Stimulated activated naive CD8-positive, alpha-beta T cell treated with anti-CD3 and anti-CD28 coated beads, Interleukin-15, Interleukin-2, amounts not matched to agents 100 ng/mL and 50 ng/mL, for 24 hours (primary cell): Measurements from ENCODE around the gene SPTBN5.

Source experiments
- H3K27ac Mint-ChIP-seq: one replicate; pipeline ENCODE4 v1.8.0; 2021; ENCODE audit warnings: mild to moderate bottlenecking, mixed read lengths
- H3K27me3 Mint-ChIP-seq: one replicate; pipeline ENCODE4 v1.8.0; 2021; ENCODE audit warnings: mixed read lengths
- H3K36me3 Mint-ChIP-seq: one replicate; pipeline ENCODE4 v1.8.0; 2021; ENCODE audit warnings: low read depth, mixed read lengths
- H3K4me1 Mint-ChIP-seq: one replicate; pipeline ENCODE4 v1.8.0; 2021; ENCODE audit warnings: low read depth, mixed read lengths
- H3K4me3 Mint-ChIP-seq: one replicate; pipeline ENCODE4 v1.8.0; 2021; ENCODE audit warnings: mild to moderate bottlenecking, mixed read lengths
- H3K9me3 Mint-ChIP-seq: one replicate; pipeline ENCODE4 v1.8.0; 2021; ENCODE audit warnings: mixed read lengths

Gene SPTBN5

DNA sequence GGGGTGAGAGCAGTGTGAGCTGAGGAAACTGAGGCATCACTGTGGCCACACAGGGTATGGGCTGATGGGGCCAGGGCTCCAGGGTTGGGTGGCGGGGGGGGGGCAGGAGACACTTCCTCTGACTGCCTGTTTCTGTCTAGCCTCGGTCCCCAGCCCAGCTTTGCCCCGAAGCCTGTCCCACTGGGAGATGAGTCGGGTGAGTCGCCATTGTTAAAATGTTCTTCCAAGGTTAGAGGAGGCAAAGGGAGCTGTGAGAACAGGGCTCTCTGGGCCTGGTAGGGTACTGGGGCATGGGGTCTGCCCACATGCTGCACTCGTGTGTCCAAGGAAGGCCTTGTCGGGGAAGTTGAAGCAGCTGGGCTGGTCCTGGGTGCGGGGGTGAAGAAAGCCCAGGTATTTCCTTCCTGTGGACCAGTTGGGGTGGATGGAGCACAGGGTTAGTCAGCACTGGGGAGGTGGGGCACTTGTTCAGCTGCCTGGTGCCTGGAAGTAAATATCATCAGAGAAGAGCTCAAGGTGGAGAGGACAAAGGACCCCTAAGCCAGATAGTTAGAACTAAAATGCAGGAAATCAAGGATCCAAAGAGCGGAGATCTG lies 74.3 kb downstream of the SPTBN5 start:
- Mint-ChIP-seq H3K27me3 (no peaks in the 10 kb centered on the region), H3K27ac (no peak overlapping the region), H3K4me3 (no peak overlapping the region), H3K36me3 (peaks cover 33% of the 10 kb centered on the region), H3K4me1 (no peaks in the 10 kb centered on the region), H3K9me3 (no peaks in the 10 kb centered on the region)

DNA sequence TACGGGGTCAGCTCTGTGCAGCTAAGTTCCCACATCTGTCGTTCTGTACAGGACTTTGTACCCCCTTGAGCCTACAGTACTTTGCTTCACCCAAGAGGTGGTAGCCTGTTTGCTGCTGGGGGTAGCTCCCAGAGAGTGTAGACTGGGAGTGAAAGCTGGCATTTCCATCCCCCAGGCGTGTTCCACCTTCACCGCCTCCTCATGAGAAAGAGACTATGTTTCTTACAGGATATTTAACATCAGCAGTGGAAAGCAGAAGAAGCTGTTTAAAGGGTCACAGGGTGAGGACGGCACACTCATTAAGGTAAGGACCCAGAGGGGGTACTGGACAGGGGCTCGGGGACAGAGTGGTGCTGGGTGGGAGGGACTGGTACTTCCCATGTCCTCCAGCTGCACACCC lies 76.1 kb downstream of the SPTBN5 start:
- peaks cover 35% of the 10 kb centered on the region for H3K36me3 Mint-ChIP-seq
- no peaks in the 10 kb centered on the region for H3K9me3 Mint-ChIP-seq
- H3K4me1 Mint-ChIP-seq: no peaks in the 10 kb centered on the region
- H3K27me3 Mint-ChIP-seq: no peaks in the 10 kb centered on the region
- no peak overlapping the region for H3K4me3 Mint-ChIP-seq
- no peak overlapping the region for H3K27ac Mint-ChIP-seq

DNA sequence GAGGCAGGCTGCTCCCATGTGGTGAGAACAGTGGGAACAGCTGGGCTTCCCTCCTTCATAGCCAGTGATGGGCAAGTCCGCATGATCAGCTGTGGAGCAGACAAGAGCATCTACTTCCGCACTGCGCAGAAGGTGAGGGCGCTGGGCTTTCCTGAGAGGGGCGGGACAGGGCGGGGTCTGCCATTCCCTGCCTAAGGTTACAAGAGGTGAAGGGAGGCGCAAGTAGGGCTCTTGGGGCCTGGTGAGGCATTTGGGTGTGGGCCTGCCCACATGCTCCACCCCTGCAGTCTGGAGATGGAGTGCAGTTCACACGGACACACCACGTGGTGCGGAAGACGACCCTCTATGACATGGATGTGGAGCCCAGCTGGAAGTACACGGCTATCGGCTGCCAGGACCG lies 76.5 kb downstream of the SPTBN5 start:
- H3K27ac Mint-ChIP-seq: no peak overlapping the region
- H3K36me3 Mint-ChIP-seq: peaks cover 35% of the 10 kb centered on the region
- no peaks in the 10 kb centered on the region for H3K4me1 Mint-ChIP-seq
- H3K4me3 Mint-ChIP-seq: no peak overlapping the region
- no peaks in the 10 kb centered on the region for H3K27me3 Mint-ChIP-seq
- H3K9me3 Mint-ChIP-seq: no peaks in the 10 kb centered on the region

DNA sequence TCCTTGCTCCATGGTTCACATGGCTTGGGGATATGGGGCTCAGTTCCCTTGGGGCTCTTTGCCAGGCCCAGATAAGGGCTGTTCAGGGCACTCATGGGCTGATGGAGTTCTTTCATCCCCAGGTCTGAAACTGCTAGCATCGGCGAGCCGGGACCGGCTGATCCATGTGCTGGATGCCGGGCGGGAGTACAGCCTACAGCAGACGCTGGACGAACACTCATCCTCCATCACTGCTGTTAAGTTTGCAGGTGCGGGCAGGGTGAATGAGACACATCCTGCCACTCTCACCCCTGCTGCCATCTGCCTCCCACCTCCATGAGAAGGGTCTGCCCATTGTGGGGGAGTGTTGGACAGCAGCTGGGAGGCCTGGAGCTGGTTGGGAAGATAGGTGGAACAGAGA lies 77.1 kb downstream of the SPTBN5 start:
- Mint-ChIP-seq H3K9me3 (no peaks in the 10 kb centered on the region), H3K27me3 (no peaks in the 10 kb centered on the region), H3K4me3 (no peak overlapping the region), H3K36me3 (peaks cover 35% of the 10 kb centered on the region), H3K4me1 (no peaks in the 10 kb centered on the region), H3K27ac (no peak overlapping the region)

DNA sequence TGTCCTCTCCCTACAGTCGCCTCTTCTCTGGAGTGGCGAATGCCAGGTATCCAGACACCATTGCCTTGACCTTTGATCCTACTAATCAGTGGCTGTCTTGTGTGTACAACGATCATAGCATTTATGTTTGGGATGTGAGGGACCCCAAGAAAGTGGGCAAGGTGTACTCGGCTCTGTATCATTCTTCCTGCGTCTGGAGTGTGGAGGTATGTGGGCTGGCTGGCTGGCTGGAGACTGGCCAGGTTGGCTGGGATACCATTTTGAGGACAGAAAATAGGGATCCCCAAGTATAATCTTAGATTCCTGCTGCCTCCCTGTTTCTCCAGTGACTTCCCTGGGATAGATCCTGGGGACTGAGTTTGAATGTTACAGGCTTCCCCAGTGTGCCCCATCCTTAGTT lies 79.3 kb downstream of the SPTBN5 start:
- Mint-ChIP-seq H3K27ac (no peak overlapping the region), H3K36me3 (peaks cover 30% of the 10 kb centered on the region), H3K4me1 (no peaks in the 10 kb centered on the region), H3K27me3 (no peaks in the 10 kb centered on the region), H3K4me3 (no peak overlapping the region), H3K9me3 (no peaks in the 10 kb centered on the region)

DNA sequence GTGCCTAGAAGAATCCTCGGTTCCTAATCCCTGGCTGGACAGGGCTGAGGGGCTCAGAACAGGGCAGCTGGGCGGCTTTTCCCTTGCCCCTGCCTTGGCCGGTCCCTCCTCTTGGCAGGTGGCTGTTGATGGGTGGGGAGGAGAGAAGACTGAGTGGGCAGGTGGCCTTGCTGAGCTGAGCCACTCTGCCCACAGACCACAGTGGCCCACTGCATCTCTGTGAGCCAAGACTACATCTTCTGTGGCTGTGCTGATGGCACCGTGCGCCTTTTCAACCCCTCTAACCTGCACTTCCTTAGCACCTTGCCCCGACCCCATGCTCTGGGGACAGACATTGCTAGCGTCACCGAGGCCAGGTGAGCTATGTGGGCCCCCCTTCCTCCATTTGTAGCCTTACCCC lies 80.4 kb downstream of the SPTBN5 start:
- Mint-ChIP-seq H3K4me3 (no peak overlapping the region), H3K9me3 (no peaks in the 10 kb centered on the region), H3K36me3 (peaks cover 23% of the 10 kb centered on the region), H3K27ac (no peak overlapping the region), H3K27me3 (no peaks in the 10 kb centered on the region), H3K4me1 (peaks cover 4% of the 10 kb centered on the region)

DNA sequence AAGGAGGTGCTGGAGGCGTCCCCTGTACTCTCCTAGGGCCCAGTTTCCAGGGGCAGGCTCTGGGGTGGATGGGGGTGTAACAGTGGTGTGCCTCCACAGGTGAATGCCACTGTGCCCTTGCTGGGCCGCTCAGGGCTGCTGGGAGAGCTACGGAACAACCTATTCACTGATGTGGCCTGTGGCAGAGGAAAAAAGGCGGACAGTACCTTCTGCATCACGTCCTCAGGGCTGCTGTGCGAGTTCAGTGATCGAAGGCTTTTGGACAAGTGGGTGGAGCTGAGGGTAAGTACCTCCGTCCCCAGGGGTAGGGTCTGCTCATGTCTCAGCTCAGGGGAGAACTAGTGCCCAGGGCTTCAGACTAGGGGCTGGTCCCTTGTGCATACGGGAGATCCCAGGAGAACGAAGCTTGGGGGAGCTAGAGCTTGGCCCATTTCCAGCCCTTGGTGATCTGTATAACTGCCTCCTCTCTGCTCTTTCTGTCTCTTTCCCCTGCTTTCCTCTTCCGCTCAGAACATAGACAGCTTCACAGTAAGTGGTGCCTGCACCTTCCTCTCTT lies 81.0 kb downstream of the SPTBN5 start:
- Mint-ChIP-seq H3K27me3 (no peaks in the 10 kb centered on the region), H3K4me1 (peaks cover 4% of the 10 kb centered on the region), H3K9me3 (no peaks in the 10 kb centered on the region), H3K27ac (no peak overlapping the region), H3K4me3 (no peak overlapping the region), H3K36me3 (peaks cover 18% of the 10 kb centered on the region)

DNA sequence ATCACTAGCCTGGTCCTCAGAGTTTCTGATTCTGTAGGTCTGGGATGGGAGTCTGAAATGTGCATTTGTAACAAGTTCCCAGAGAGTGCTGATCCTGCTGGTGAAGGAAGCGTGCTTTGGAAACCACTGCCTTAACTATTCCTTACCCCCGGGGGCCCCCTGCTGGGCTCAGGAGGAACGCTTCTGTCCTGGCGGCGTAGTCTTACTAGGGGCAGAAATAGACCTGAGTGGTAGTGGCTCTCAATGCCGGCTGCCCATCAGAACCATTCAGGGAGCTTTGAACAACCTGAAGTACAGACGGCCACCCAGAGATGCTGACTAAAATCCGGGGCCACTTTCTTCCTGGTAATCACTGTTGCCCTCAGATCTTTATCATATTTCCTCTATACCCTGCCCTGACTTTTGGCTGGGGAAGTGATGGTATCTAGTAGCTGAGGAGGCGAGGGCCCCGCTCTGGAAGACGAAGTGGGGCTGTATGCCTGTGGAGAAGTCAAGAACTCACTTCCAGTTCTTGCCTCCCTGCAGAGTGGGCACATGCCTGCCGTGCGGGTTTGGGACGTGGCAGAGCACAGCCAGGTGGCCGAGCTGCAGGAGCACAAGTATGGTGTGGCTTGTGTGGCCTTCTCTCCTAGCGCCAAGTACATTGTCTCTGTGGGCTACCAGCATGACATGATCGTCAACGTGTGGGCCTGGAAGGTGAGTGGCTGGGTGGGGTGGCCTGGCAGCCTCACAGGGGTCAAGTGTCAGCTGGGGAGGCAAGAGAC lies 82.2 kb downstream of the SPTBN5 start:
- Mint-ChIP-seq H3K4me1 (peaks cover 4% of the 10 kb centered on the region), H3K36me3 (peaks cover 15% of the 10 kb centered on the region), H3K4me3 (no peak overlapping the region), H3K27ac (no peak overlapping the region), H3K9me3 (no peaks in the 10 kb centered on the region), H3K27me3 (no peaks in the 10 kb centered on the region)

DNA sequence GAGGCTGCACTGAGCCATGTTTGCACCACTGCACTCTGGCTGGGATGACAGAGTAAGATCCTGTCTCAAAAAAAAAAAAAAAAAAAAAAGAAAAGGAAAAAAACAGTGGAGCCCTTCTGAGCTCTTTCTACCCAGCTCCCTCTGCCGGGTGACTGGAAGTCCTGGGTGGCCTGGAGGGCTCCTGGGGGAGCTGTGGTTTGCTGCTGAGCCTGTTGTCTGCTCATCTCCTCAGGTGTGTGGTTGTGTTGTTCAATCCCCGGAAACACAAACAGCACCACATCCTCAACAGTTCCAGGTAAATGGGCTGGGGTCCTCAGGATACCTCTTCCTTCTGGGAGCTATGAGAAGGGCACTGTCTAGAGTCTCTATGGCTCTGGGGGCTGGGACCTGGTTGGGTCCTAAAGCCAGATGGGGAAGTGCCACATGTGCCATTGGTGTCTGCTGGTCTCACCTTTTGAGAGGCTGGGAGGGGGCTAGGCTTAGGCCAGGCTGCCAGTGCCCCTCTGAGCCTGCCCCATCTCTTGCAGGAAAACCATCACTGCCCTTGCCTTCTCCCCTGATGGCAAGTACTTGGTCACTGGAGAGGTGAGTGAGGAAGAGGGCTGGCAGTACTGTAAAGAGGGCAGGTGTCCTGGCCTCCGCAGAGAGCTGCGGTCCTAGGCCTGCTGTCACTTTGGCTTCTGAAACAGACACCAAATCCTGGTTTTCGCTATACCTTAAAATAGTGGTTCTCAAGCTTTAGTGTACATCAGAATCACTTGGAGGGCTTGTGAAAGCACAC lies 83.0 kb downstream of the SPTBN5 start:
- no peaks in the 10 kb centered on the region for H3K27me3 Mint-ChIP-seq
- peaks cover 13% of the 10 kb centered on the region for H3K36me3 Mint-ChIP-seq
- no peak overlapping the region for H3K4me3 Mint-ChIP-seq
- no peak overlapping the region for H3K27ac Mint-ChIP-seq
- H3K9me3 Mint-ChIP-seq: no peaks in the 10 kb centered on the region
- peaks cover 4% of the 10 kb centered on the region for H3K4me1 Mint-ChIP-seq

DNA sequence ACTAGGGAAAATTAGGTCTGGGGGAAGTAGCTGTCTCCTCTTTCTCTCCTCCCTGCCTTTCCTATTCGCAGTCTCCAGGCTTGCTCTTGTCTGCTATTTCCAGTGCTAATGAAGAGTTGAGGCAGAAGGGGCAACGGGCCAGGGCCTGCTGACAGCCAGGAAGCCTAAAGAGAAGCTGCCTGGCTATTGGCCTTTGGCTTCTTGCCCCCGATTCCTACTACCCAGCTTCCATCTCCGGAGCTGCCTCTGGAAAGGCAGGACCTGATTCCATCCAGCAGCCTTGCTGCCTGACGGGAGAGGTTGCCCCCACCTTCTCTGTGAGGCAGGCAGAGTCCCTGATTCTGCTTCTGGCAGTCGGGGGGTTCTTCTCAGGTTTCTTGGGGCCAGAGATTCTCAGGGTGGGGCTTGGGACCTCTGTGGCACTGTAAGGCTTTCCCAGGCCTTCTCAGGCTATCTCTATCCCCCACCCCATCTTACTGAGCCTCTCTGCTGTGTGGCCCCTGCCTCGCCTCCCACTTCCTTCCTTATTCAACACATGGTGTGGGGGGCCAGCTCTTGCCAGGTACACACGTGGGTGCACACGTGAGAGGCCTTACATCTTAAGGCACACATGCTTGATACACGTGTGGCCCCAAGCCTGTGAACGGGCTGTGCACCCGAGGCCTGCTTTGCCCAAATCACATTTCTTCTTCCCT lies 84.2 kb downstream of the SPTBN5 start:
- peaks cover 8% of the 10 kb centered on the region for H3K4me1 Mint-ChIP-seq
- H3K4me3 Mint-ChIP-seq: no peak overlapping the region
- no peaks in the 10 kb centered on the region for H3K27me3 Mint-ChIP-seq
- H3K36me3 Mint-ChIP-seq: peaks cover 9% of the 10 kb centered on the region
- no peaks in the 10 kb centered on the region for H3K9me3 Mint-ChIP-seq
- peak overlapping the region; percentile 26 for H3K27ac Mint-ChIP-seq

DNA sequence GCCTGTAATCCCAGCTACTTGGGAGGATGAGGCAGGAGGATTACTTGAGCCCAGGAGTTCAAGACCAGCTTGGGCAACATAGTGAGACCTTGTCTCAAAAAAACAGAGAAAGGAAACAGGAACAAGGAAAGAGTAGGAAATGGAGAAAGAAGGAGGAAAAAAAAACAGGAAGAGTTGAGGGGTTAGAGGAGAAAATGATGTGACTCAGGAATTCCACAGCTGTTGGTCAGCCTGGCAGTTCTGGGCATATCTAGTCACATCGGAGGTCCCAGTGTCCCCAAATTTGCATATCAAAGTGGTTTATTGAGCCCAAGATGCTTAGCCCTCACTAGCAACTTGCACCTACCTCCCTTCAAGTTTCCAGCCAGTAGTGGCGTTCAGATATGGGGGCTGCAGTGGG lies 84.7 kb downstream of the SPTBN5 start:
- no peaks in the 10 kb centered on the region for H3K9me3 Mint-ChIP-seq

DNA sequence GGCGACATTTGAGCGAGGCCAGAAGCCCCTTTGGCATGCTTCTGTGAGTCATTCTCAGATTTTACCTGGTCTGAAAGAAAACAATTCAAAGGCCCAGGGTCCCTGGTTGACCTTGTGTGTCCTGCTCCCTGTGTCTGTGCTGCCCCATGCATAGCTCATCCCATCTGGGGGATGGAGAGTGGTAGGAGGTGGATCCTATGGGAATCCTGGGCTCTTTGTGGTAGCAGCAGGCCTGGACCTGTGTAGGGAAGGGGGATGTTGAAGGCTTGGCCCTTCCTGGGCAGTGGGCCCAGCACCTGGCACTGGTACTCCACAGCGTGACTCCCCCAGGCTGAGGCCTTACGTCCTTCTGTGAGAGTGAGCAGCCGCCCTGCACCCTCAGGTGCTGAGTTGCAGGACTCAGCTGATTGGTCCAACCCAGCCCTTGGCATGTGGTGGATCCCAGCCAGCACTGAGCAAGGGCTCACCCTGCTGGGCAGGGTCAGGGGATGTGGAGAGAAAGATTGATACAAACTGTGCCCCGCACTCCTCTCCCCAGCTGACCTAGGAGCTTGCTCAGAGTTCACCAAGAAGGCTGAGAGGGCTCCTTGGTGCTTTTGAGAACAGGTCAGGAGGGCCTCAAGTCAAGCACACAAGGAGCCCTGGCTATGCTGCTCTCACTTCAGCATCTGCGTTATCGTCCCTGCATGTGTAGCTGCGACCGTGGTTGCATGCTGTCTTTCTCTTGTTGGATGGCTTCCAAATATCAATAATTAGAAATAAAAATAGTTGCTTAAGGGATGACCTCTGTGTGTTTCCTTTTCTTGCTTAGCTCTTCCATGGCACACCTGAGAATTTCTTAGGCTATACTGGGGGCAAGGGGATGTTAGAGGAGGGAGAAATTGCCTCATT lies 87.3 kb downstream of the SPTBN5 start:
- Mint-ChIP-seq H3K27me3 (no peaks in the 10 kb centered on the region), H3K27ac (no peak overlapping the region), H3K9me3 (no peaks in the 10 kb centered on the region), H3K4me1 (peaks cover 10% of the 10 kb centered on the region), H3K36me3 (no peaks in the 10 kb centered on the region), H3K4me3 (no peak overlapping the region)

More for the DNA sequence above, 84.7 kb downstream of the SPTBN5 start:
- no peaks in the 10 kb centered on the region for H3K27me3 Mint-ChIP-seq
- no peak overlapping the region for H3K4me3 Mint-ChIP-seq
- H3K4me1 Mint-ChIP-seq: peaks cover 10% of the 10 kb centered on the region
- peaks cover 4% of the 10 kb centered on the region for H3K36me3 Mint-ChIP-seq
- H3K27ac Mint-ChIP-seq: peak overlapping the region; percentile 33

DNA sequence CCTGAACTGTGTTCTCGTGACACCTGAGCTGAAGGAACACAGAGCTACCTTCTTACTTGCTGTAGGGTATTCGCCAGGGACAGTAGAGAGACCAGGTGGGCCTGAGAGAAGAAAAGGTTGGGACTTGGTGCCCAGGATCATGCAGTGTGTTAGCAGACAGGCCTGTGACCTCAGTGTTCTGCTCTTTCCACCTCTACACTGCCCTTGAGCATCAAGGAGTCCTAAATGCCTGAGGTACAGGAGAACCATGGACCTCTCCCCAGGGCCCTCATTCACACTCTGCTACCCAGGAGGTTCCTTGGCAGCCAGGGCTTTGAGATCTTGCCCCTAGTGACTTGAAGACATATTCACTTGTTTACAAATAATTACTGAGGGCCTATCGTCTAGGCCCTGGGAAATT lies 88.1 kb downstream of the SPTBN5 start:
- Mint-ChIP-seq H3K9me3 (no peaks in the 10 kb centered on the region), H3K27ac (no peak overlapping the region), H3K4me3 (no peak overlapping the region), H3K36me3 (peaks cover 6% of the 10 kb centered on the region), H3K27me3 (no peaks in the 10 kb centered on the region), H3K4me1 (peaks cover 10% of the 10 kb centered on the region)
